GM23338 (cell line): ENCODE data around the gene PHF1. TPM values are rescaled to one million over a fixed set of nuclear protein-coding genes. Genes with fewer than 3 reads are reported as not detected.

ENCODE experiments used
- ATAC-seq: fragments of 200-7000 bp; cut with Tn5 transposase; 3 replicates; pipeline ENCODE4 v1.9.1; 2020
- DNase-seq: peaks from one replicate; pipeline ENCODE4 v3.0.0-alpha.2; 2015; ENCODE audit warnings: low spot score
- H2AFZ ChIP-seq: fragments of 200-600 bp; sonication (generic); 2 replicates; pipeline ENCODE4 v1.8.0; 2016; ENCODE audit warnings: antibody characterized with exemption, mild to moderate bottlenecking, moderate library complexity
- H3F3A ChIP-seq: fragments of 200-600 bp; sonication (generic); replicated peaks from 2 replicates; pipeline ENCODE4 v1.8.0; 2017; ENCODE audit warnings: antibody characterized with exemption, mixed run types, low read depth
- H3K27ac ChIP-seq: fragments of 200-600 bp; sonication (generic); 2 replicates; pipeline ENCODE4 v1.6.1; 2016; ENCODE audit warnings: low read depth
- H3K27me3 ChIP-seq: fragments of 200-600 bp; sonication (generic); 2 replicates; pipeline ENCODE4 v1.8.0; 2016; ENCODE audit warnings: mild to moderate bottlenecking, mixed run types, moderate library complexity; ENCODE audit not compliant: insufficient read depth
- H3K36me3 ChIP-seq: fragments of 200-600 bp; sonication (generic); 2 replicates; pipeline ENCODE4 v1.8.0; 2016; ENCODE audit warnings: mild to moderate bottlenecking; ENCODE audit not compliant: insufficient read depth
- H3K4me1 ChIP-seq: fragments of 200-600 bp; sonication (generic); 2 replicates; pipeline ENCODE4 v1.8.0; 2016; ENCODE audit warnings: mild to moderate bottlenecking, moderate library complexity; ENCODE audit not compliant: insufficient read depth
- H3K4me2 ChIP-seq: fragments of 200-600 bp; sonication (generic); 2 replicates; pipeline ENCODE4 v1.7.1; 2017; ENCODE audit warnings: mixed run types
- H3K4me3 ChIP-seq: fragments of 200-600 bp; sonication (generic); 2 replicates; pipeline ENCODE4 v1.6.1; 2016; ENCODE audit warnings: mixed run types
- H3K79me2 ChIP-seq: fragments of 200-600 bp; sonication (generic); replicated peaks from 2 replicates; pipeline ENCODE4 v1.8.0; 2017; ENCODE audit warnings: mild to moderate bottlenecking; ENCODE audit not compliant: insufficient read depth
- H3K9me2 ChIP-seq: fragments of 200-600 bp; sonication (generic); 2 replicates; pipeline ENCODE4 v1.8.0; 2017; ENCODE audit not compliant: insufficient read depth
- H4K20me1 ChIP-seq: fragments of 200-600 bp; sonication (generic); replicated peaks from 2 replicates; pipeline ENCODE4 v1.8.0; 2017; ENCODE audit warnings: mild to moderate bottlenecking; ENCODE audit not compliant: insufficient read depth
- H3K27ac Mint-ChIP-seq: 2 replicates; pipeline ENCODE4 v1.8.0; 2020; ENCODE audit warnings: inconsistent platforms, mild to moderate bottlenecking, moderate library complexity, mixed read lengths
- H3K27me3 Mint-ChIP-seq: 3 replicates; pipeline ENCODE4 v1.8.0; 2022; ENCODE audit warnings: low read depth, mild to moderate bottlenecking, moderate library complexity, mixed read lengths, inconsistent platforms; ENCODE audit not compliant: insufficient read depth, poor library complexity
- H3K36me3 Mint-ChIP-seq: 3 replicates; pipeline ENCODE4 v1.8.0; 2021; ENCODE audit warnings: low read depth, mild to moderate bottlenecking, inconsistent platforms, moderate library complexity, mixed read lengths
- H3K4me1 Mint-ChIP-seq: 3 replicates; pipeline ENCODE4 v1.8.0; 2020; ENCODE audit warnings: mild to moderate bottlenecking, inconsistent platforms, mixed read lengths
- H3K4me3 Mint-ChIP-seq: 3 replicates; pipeline ENCODE4 v1.8.0; 2021; ENCODE audit warnings: moderate library complexity, mild to moderate bottlenecking, inconsistent platforms, mixed read lengths
- H3K9me3 Mint-ChIP-seq: 3 replicates; pipeline ENCODE4 v1.8.0; 2020; ENCODE audit warnings: moderate library complexity, mild to moderate bottlenecking, inconsistent platforms, mixed read lengths
- CREB1 ChIP-seq: fragments of 250-450 bp; sonication (Bioruptor Pico); IDR thresholded peaks from 2 replicates; pipeline ENCODE4 v1.5.0; 2020; ENCODE audit warnings: low read depth, mild to moderate bottlenecking, moderate library complexity
- ETS1 ChIP-seq: IDR thresholded peaks from 2 replicates; pipeline ENCODE4 v1.6.1; 2016; ENCODE audit warnings: antibody characterized with exemption
- EZH2phosphoT487 ChIP-seq: fragments of 200-600 bp; sonication (generic); IDR thresholded peaks from one replicate; pipeline ENCODE4 v1.8.1; 2018; ENCODE audit warnings: antibody characterized with exemption; ENCODE audit not compliant: unreplicated experiment
- JUNB ChIP-seq: IDR thresholded peaks from one replicate; pipeline ENCODE4 v1.6.1; 2016; ENCODE audit warnings: antibody characterized with exemption; ENCODE audit not compliant: unreplicated experiment
- STAT1 ChIP-seq: IDR thresholded peaks from one replicate; pipeline ENCODE4 v1.6.1; 2016; ENCODE audit warnings: antibody characterized with exemption; ENCODE audit not compliant: unreplicated experiment
- ZNF114 ChIP-seq: fragments of 250-450 bp; sonication (Bioruptor Pico); IDR thresholded peaks from 2 replicates; pipeline ENCODE4 v1.5.0; 2020; ENCODE audit warnings: mild to moderate bottlenecking, moderate library complexity
- ZNF331 ChIP-seq: fragments of 250-450 bp; sonication (Bioruptor Pico); IDR thresholded peaks from 2 replicates; pipeline ENCODE4 v1.5.0; 2020; ENCODE audit warnings: low read depth, mild to moderate bottlenecking, moderate library complexity
- polyA plus RNA-seq: library from polyadenylated mRNA; unstranded; fragments of >200 nt; fragmentation: Nextera tagmentation; extraction: Ambion mirVana; gene quantifications from 2 replicates; pipeline ENCODE4 v1.2.1, GENCODE V29; 2016
- total RNA-seq: library from RNA; depleted of rRNA; stranded (reverse); fragments of >200 nt; shearing (Covaris generic); gene quantifications from 2 replicates; pipeline ENCODE4 v1.2.3, GENCODE V29; 2014
- TF ChIP-seq, protein P1 (sequence below): IDR thresholded peaks from one replicate; pipeline ENCODE4 v1.6.1; 2018; ENCODE audit warnings: antibody characterized with exemption; ENCODE audit not compliant: unreplicated experiment
- TF ChIP-seq, protein P2 (sequence below), 2 experiments: fragments of 200-600 bp in 1 of 2; sonication (generic) in 1 of 2; conservative IDR thresholded peaks; 2 replicates each; pipeline versions ENCODE4 v1.5.1 to v1.6.1; 2016 to 2017; ENCODE audit warnings: antibody characterized with exemption in 2 of 2, low read depth in 2 of 2, mild to moderate bottlenecking in 2 of 2, moderate library complexity in 1 of 2
- TF ChIP-seq, protein P3 (sequence below): fragments of 250-450 bp; sonication (Bioruptor Pico); IDR thresholded peaks from 2 replicates; pipeline ENCODE4 v1.5.0; 2020; ENCODE audit warnings: mild to moderate bottlenecking, moderate library complexity

The PHF1 gene
- total and polyA plus RNA-seq, 2 experiments from 2014 or later: 29.4 to 46.7 TPM

DNA sequence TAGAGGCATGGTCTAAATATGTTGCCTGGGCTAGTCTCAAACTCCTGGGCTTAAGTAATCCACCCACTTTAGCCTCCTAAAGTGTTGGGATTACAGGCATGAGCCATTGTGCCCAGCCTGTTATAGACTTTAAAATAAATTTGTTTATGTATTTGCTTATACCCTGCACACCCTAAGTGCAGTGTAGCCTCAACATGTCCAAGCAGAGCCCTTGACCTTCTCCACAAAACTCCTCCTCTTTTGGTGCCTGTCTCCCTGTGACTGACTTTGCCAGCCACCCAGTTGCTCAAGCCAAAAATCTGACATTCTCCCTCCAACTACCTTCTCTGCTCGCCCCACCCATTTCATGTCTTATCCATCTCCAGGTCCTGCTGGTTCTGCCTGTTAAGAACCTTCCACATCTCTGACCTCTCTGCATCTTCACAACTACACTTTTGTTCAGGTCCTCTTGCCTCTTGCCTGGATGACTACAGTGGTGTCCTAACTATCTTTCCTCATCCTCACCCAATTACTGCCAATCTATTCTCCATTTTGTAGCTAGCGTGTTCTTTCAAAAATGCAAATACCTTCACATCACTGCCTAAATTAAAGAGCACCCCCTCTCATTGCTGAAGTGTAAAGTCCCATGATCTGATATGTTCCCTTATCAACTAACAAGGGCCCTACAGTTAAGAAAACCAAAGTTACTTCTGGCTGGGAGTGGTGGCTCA is 30.4 kb upstream of the PHF1 start:
- Mint-ChIP-seq H3K36me3 (no peaks in the 10 kb centered on the region), H3K27me3 (peaks cover 9% of the 10 kb centered on the region), H3K4me3 (no peak overlapping the region), H3K9me3 (no peaks in the 10 kb centered on the region), H3K27ac (no peak overlapping the region), H3K4me1 (peaks cover 6% of the 10 kb centered on the region; the same call in 2 of the 3 replicates)
- no peak overlapping the region for H3K4me3 ChIP-seq
- no peaks in the 10 kb centered on the region for H3K36me3 ChIP-seq
- H3K4me2 ChIP-seq: no peak overlapping the region
- no peak overlapping the region; the same call in 1 of the 2 replicates for H2AFZ ChIP-seq
- H3K27ac ChIP-seq: no peak overlapping the region
- no peak for TF ChIP-seq ETS1
- no peak for TF ChIP-seq EZH2phosphoT487
- no peak for TF ChIP-seq ZNF331 (CRISPR knock-in tag)
- no peak for TF ChIP-seq CREB1
- TF ChIP-seq, protein P1, sequence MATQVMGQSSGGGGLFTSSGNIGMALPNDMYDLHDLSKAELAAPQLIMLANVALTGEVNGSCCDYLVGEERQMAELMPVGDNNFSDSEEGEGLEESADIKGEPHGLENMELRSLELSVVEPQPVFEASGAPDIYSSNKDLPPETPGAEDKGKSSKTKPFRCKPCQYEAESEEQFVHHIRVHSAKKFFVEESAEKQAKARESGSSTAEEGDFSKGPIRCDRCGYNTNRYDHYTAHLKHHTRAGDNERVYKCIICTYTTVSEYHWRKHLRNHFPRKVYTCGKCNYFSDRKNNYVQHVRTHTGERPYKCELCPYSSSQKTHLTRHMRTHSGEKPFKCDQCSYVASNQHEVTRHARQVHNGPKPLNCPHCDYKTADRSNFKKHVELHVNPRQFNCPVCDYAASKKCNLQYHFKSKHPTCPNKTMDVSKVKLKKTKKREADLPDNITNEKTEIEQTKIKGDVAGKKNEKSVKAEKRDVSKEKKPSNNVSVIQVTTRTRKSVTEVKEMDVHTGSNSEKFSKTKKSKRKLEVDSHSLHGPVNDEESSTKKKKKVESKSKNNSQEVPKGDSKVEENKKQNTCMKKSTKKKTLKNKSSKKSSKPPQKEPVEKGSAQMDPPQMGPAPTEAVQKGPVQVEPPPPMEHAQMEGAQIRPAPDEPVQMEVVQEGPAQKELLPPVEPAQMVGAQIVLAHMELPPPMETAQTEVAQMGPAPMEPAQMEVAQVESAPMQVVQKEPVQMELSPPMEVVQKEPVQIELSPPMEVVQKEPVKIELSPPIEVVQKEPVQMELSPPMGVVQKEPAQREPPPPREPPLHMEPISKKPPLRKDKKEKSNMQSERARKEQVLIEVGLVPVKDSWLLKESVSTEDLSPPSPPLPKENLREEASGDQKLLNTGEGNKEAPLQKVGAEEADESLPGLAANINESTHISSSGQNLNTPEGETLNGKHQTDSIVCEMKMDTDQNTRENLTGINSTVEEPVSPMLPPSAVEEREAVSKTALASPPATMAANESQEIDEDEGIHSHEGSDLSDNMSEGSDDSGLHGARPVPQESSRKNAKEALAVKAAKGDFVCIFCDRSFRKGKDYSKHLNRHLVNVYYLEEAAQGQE: no peak
- TF ChIP-seq STAT1: no peak
- no peak for TF ChIP-seq JUNB
- TF ChIP-seq, protein P2, sequence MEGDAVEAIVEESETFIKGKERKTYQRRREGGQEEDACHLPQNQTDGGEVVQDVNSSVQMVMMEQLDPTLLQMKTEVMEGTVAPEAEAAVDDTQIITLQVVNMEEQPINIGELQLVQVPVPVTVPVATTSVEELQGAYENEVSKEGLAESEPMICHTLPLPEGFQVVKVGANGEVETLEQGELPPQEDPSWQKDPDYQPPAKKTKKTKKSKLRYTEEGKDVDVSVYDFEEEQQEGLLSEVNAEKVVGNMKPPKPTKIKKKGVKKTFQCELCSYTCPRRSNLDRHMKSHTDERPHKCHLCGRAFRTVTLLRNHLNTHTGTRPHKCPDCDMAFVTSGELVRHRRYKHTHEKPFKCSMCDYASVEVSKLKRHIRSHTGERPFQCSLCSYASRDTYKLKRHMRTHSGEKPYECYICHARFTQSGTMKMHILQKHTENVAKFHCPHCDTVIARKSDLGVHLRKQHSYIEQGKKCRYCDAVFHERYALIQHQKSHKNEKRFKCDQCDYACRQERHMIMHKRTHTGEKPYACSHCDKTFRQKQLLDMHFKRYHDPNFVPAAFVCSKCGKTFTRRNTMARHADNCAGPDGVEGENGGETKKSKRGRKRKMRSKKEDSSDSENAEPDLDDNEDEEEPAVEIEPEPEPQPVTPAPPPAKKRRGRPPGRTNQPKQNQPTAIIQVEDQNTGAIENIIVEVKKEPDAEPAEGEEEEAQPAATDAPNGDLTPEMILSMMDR (conservative IDR thresholded peaks at IDR 0.05; ENCODE audit: low read depth in 2 of 2): no peak
- TF ChIP-seq, protein P3, sequence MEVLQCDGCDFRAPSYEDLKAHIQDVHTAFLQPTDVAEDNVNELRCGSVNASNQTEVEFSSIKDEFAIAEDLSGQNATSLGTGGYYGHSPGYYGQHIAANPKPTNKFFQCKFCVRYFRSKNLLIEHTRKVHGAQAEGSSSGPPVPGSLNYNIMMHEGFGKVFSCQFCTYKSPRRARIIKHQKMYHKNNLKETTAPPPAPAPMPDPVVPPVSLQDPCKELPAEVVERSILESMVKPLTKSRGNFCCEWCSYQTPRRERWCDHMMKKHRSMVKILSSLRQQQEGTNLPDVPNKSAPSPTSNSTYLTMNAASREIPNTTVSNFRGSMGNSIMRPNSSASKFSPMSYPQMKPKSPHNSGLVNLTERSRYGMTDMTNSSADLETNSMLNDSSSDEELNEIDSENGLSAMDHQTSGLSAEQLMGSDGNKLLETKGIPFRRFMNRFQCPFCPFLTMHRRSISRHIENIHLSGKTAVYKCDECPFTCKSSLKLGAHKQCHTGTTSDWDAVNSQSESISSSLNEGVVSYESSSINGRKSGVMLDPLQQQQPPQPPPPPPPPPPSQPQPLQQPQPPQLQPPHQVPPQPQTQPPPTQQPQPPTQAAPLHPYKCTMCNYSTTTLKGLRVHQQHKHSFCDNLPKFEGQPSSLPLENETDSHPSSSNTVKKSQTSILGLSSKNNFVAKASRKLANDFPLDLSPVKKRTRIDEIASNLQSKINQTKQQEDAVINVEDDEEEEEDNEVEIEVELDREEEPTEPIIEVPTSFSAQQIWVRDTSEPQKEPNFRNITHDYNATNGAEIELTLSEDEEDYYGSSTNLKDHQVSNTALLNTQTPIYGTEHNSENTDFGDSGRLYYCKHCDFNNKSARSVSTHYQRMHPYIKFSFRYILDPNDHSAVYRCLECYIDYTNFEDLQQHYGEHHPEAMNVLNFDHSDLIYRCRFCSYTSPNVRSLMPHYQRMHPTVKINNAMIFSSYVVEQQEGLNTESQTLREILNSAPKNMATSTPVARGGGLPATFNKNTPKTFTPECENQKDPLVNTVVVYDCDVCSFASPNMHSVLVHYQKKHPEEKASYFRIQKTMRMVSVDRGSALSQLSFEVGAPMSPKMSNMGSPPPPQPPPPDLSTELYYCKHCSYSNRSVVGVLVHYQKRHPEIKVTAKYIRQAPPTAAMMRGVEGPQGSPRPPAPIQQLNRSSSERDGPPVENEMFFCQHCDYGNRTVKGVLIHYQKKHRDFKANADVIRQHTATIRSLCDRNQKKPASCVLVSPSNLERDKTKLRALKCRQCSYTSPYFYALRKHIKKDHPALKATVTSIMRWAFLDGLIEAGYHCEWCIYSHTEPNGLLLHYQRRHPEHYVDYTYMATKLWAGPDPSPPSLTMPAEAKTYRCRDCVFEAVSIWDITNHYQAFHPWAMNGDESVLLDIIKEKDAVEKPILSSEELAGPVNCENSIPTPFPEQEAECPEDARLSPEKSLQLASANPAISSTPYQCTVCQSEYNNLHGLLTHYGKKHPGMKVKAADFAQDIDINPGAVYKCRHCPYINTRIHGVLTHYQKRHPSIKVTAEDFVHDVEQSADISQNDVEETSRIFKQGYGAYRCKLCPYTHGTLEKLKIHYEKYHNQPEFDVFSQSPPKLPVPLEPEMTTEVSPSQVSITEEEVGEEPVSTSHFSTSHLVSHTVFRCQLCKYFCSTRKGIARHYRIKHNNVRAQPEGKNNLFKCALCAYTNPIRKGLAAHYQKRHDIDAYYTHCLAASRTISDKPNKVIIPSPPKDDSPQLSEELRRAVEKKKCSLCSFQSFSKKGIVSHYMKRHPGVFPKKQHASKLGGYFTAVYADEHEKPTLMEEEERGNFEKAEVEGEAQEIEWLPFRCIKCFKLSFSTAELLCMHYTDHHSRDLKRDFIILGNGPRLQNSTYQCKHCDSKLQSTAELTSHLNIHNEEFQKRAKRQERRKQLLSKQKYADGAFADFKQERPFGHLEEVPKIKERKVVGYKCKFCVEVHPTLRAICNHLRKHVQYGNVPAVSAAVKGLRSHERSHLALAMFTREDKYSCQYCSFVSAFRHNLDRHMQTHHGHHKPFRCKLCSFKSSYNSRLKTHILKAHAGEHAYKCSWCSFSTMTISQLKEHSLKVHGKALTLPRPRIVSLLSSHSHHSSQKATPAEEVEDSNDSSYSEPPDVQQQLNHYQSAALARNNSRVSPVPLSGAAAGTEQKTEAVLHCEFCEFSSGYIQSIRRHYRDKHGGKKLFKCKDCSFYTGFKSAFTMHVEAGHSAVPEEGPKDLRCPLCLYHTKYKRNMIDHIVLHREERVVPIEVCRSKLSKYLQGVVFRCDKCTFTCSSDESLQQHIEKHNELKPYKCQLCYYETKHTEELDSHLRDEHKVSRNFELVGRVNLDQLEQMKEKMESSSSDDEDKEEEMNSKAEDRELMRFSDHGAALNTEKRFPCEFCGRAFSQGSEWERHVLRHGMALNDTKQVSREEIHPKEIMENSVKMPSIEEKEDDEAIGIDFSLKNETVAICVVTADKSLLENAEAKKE (CRISPR knock-in tag): no peak
- no peak for TF ChIP-seq ZNF114 (CRISPR knock-in tag)
- no peak for DNase-seq
- no peaks in the 10 kb centered on the region for H3K79me2 ChIP-seq
- no peaks in the 10 kb centered on the region for H3F3A ChIP-seq
- no peaks in the 10 kb centered on the region for H3K27me3 ChIP-seq
- ATAC-seq: no peak
- H3K4me1 ChIP-seq: peaks cover 5% of the 10 kb centered on the region; the same call in 1 of the 2 replicates
- H3K9me2 ChIP-seq: no peaks in the 10 kb centered on the region
- no peaks in the 10 kb centered on the region for H4K20me1 ChIP-seq
